NCI-H1092 treated with DMSO at 0.1 percent for 48 hours (cell line): ENCODE data around the gene TEX30.
"Not testable (repeated sequence)": the region's sequence is repeated elsewhere in the genome, so short reads cannot be mapped to it uniquely, and the experiment has no call there.

Source experiments
- DNase-seq: peaks from one replicate; lab custom pipeline; 2025; lab: John Stamatoyannopoulos, UW

TEX30 gene

DNA sequence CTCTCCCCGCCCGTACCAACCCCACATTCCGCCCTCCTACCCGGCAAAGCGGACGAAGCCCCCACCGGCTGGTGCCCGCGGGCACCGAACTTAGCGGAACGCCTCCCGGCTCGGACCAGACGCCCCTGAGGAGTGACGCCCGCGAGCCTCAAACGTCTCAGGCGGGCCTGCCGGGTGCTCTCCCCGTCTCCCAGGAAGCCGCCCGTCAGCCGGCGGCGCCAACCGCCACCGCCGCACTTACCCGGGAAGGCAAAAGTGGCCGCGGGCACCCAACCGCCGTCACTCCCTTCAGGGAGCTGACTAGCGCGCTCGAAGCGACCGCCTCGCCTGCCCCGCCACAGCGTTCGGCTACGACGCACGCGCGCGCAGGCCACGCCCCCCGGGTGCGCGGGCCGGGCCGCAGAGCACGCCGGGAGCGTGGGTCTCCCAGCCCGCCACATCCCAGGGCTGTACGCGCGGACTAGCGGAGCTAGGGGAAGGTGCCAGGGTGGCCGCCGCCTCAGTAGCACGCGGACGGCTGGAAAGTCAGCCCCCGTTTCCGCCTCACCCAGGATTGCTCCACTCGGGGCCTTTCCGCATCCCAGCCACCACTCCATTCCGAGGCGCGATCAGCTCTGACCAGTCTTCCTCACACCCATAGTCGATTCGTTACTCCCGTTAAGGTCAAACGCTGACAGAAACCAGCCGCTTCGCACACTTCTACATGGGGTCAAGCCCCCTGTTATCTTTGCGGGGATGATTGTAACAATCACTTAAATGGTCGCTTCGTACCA lies at the start of gene TEX30:
TEX30 (minus strand) TSS at position 346 of the 773 bp plus-strand sequence. CDS start 3,760 bp downstream, outside the sequence.
- DNase-seq = peak; percentile 88

- DNase-seq = no peak
Measured at GRCh38 chr13:102817907-102818306, 44.3 kb upstream of the TEX30 start.

GRCh38 chr13:102817241-102817640 lies 43.7 kb upstream of the TEX30 start:
- no peak for DNase-seq

- DNase-seq = no peak
Measured at GRCh38 chr13:102816708-102817107, 43.1 kb upstream of the TEX30 start.

- DNase-seq = no peak
Measured at GRCh38 chr13:102815788-102816187, 42.2 kb upstream of the TEX30 start.

DNA sequence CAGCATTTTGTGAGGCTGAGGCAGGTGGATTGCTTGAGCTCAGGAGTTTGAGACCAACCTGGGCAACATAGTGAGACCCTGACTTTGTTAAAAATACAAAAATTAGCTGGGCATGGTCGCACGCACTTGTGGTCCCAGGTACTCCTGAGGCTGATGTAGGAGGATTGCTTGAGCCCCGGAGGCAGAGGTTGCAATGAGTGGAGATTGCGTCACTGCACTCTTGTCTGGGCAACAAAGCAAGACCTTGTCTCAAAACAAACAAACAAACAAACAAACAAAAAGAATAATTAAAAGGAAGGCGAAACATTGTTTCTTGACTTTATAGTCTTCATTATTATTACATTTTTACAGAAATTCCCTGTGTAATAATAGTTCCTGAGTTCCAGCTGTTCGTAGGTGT lies 41.2 kb upstream of the TEX30 start:
- DNase-seq = no peak

- DNase-seq = no peak
Measured at GRCh38 chr13:102814025-102814607, 40.5 kb upstream of the TEX30 start.

GRCh38 chr13:102812611-102813287 lies 39.2 kb upstream of the TEX30 start:
- no peak for DNase-seq

DNA sequence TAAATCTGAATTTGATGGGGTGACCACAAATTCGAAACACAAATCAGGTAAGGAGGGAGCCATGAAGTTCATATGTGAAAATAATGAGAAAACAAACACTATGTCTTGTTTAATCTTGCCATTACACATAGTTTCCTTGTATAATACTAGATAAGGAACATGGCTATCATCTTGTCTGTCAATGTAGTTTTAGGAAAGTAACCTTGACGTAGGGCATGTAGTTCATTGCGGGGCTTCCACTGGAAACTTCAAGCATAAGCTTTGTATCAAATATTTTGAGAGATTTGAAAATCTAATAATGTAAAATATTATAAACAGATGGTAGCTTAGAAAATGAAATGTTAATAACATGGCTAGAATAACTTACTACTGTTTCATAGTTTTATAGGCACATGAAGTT lies 34.1 kb upstream of the TEX30 start:
- no peak for DNase-seq

GRCh38 chr13:102805680-102806079 lies 32.1 kb upstream of the TEX30 start:
- no peak for DNase-seq

GRCh38 chr13:102800145-102801041 lies 26.8 kb upstream of the TEX30 start:
- DNase-seq = peak; percentile 82

DNA sequence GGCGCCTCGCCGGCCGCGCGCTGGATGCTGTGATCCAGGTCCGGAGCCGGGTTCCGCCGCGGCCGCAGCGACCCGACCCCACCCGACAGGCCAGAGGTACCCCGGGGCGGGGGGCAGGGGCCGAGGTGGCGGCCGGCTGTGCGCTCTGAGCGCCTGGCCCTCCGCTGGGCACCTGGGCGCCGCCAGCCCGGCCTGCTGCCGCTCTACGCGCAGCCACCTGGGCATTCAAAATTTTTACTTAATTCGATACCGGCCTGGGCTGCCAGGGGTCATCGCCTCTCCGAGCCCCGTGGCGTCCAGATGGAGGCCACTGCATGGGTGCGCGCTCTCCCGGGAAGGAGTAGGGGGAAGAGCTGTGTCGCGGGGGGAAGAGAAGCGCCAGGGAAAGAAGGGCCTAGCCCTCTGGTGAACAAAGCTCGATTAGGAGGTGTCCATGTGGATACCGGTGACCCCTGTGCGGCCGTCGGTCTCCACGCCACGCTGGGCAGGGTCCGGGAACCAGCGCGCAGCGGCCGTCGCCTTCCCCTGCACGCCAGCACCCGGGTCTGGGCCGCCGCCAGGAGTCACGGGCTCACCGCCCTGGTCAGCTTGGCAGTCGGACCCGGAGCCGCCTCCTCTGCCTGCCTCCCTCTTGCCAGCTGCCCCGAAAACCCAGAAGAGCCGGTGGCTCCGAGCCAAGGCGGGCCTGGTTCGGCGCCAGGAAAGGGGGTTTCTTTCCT lies 26.0 kb upstream of the TEX30 start:
- DNase-seq = peak; percentile 78

DNA sequence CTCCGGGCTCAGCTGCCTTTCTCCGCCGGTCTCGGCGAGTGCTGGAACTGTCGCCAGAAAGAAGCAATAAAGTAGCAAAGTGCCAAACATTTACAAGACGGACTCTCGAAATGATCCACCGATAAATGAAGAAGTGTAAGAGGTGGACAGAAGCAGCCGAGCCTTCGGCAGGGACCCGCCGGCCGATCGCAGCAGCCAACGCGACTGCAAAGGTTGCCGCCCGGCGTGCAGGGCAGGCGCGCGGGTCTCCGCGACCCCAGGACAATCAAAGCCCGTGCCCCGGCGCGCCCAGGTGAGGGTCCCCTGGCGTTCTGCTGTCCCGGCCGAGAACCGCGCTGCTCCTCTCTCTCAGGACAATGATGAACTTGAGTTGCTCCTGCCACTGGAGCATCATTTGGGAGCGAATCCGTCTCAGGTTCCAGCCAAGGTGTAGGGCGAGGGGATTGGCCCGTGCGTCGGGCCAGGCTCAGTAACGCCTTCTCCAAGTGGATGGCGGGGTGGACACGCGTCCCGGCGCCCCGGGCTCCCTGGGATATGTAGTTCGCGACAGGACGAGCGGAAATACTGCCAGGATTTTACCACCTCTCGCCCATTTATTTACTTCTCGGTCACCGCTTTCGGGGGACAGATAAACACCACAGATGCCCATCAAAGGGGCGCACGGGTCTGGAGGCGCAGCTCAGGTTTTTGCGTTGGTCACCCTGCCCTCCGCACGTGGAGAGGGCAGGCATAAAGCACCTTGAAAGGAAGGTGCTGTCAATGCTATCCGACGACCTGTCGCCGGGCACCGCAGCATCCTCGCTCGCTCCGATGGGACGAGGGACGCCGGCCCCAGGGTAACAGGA lies 25.2 kb upstream of the TEX30 start, which contains the start of the genes BIVM and POGLUT2:
BIVM (plus strand) TSS at position 539 of the 845 bp plus-strand sequence. CDS start 8,149 bp downstream, outside the sequence.
POGLUT2 (minus strand) TSS at position 396 of the 845 bp plus-strand sequence; CDS start at position 90, 306 bp downstream.
- DNase-seq = peak; percentile 93

DNA sequence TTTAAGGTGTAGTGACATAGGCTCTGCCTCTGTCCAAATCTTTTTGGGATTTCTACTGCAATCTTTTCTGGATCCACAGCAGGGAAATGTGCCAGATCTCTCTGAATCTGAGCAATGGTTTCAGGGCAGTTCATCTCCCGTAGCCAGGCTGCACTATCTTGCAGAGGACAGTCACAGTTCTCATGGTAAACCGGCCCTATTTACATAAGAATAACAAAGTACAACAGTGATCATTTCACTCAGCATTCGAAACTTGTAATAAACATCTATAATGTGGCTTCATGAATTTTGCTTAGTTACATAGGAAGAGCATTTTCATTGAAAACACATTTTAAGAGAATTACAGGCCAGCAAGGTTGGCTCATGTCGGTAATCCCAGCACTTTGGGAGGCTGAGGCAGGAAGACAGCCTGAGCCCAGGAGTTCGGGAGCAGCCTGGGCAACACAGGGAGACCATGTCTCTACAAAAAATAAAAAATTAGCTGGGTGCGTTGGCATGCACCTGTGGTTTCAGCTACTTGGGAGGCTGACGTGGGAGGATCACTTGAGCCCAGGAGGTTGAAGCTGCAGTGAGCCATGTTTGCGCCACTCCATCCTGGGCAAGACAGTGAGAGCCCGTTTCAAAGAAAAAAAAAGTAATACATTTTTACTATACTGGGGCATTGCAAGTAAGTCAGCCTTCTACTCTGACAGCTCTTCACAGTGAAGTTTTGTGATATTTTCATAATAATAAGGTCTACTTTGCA lies 20.2 kb upstream of the TEX30 start:
- no peak for DNase-seq

GRCh38 chr13:102792396-102792795 lies 18.8 kb upstream of the TEX30 start:
- DNase-seq = no peak

DNA sequence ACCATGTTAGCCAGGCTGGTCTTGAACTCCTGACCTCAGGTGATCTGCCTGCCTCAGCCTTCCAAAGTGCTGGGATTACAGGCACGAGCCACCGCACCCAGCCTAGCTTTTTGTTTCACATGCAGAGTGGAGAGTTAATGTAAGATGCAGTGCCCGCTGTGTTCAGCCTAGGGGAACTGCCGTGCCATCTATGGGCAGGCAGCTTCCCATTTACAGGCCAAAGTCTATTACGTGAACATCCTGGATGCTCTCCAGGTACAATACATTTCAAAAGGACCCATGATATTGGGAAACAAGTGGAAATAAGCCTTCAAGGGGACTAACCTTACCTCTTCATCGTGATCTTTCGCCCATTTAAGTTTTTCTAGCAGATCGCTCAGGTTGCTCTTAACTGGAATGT lies 15.1 kb upstream of the TEX30 start:
- no peak for DNase-seq

DNA sequence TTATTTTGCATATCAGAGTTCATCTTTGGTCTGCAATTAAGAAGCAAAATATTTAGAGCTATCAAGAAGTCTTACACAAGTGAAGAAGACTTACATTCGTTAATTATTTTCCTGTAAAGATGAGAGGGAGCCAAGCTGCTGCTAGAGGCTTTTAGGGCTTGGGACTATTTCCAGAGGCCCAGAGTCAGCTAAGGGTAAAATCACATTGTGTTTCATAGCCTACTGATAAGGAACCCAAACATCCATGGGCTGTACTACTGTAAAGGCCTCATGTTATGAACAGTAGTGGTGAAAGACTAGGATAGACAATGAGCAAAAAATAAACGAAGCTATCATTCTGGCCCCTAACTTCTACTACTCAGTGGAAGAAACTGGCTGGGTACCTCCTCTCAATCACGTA lies 10.9 kb upstream of the TEX30 start:
- DNase-seq = no peak

DNA sequence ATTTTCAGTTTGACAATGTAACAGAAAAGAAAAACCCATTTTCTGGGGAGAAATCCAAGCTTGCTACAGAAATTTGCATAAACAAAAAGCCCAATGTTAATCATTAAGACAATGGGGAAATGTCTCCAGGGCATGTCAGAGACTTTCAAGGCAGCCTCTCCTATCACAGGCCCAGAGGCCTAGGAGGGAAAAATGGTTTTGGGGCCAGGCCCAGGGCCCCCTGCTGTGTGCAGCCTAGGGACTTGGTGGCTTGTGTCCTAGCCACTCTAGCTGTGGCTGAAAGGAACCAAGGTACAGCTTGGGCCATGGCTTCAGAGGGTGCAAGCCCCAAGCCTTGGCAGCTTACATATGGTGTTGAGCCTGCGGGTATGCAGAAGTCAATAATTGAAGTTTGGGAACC lies 8.0 kb upstream of the TEX30 start:
- DNase-seq = no peak

DNA sequence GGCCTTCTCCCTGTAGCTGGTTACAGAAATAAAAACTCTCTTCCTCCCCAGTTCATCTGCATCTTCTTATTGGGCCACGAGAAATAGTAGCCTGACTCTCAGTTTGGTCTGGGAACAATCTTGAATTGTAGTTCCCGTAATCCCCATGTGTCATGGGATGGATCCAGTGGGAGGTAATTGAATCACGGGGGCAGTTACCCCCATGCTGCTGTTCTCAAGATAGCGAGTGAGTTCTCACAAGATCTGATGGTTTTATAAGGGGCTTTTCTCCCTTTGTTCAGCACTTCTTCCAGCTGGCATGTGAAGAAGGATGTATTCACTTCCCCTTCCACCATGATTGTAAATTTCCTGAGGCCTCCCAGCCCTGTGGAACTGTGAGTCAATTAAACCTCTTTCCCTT lies 7.1 kb upstream of the TEX30 start:
- not testable (repeated sequence) for DNase-seq
